ENCODE results near the gene C2orf49.

DNA sequence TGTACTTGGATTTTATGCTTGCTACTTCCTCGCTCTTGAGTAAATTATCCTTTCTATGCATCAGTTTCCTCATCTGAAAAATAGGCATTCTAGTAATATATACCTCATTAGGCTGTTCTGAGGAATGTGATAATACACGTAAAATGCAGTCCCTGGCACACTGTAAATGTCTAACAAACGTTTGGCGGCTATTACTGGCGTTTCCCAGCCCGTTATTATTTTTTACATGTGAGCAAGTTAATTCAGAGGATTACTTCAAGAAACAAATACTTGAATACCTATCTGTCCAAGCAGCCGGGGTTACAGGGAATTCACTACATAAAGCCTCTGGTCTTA is 586 bp upstream of the C2orf49 start:
- TF ChIP-seq, protein P1, sequence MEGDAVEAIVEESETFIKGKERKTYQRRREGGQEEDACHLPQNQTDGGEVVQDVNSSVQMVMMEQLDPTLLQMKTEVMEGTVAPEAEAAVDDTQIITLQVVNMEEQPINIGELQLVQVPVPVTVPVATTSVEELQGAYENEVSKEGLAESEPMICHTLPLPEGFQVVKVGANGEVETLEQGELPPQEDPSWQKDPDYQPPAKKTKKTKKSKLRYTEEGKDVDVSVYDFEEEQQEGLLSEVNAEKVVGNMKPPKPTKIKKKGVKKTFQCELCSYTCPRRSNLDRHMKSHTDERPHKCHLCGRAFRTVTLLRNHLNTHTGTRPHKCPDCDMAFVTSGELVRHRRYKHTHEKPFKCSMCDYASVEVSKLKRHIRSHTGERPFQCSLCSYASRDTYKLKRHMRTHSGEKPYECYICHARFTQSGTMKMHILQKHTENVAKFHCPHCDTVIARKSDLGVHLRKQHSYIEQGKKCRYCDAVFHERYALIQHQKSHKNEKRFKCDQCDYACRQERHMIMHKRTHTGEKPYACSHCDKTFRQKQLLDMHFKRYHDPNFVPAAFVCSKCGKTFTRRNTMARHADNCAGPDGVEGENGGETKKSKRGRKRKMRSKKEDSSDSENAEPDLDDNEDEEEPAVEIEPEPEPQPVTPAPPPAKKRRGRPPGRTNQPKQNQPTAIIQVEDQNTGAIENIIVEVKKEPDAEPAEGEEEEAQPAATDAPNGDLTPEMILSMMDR (IDR thresholded peaks at IDR 0.05; ENCODE audit: borderline replicate concordance, extremely low read depth, low read length, poor library complexity, severe bottlenecking) = no peak
- TF ChIP-seq EZH2 (IDR thresholded peaks at IDR 0.05; ENCODE audit: borderline replicate concordance, low read depth, low read length, severe bottlenecking) = no peak

Data from DND-41 (cell line).